AG08396 (cell line): ENCODE measurements around the gene EVC2.
"Not testable (repeated sequence)": the region's sequence is repeated elsewhere in the genome, so short reads cannot be mapped to it uniquely, and the experiment has no call there.

ENCODE experiments used
- DNase-seq: peaks from one replicate; pipeline ENCODE4 v3.0.0; 2012; ENCODE audit warnings: low spot score, mixed read lengths

The EVC2 gene

DNA sequence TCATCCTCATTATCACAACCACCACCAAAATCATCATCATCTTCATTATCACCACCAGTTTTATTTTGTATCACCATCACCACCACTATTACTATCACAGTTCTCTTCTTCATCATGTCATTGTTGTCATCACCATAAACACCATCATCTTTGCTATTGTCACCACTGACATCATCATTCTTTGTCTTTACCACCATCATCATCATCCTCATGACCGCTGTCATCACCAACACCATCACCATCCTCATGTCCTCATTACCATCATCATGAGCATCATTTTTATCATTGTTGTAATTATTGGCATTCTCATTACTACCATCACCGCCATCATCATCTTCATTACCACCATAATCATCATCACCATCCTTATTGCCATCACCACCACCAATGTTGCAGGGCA, 34.0 kb upstream of the EVC2 start:
- DNase-seq: no peak

DNA sequence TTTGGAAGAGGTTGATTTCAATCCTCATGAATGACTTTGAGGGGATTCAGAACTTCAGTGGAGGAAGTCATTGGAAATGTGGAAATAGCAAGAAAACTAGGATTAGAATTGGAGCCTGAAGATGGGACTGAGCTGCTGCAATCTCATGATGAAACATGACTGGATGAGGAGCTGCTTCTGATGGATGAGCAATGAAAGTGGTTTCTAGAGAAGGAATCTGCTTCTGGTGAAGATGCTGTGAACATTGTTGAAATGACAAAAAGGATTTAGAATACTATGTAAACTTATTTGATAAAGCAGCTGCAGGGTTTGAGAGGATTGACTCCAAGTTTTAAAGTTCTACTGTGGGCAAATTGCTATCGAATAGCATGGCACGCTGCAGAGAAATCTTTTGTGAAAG, 29.7 kb upstream of the EVC2 start:
- DNase-seq: no peak

- DNase-seq: no peak
Measured at GRCh38 chr4:5735463-5735862, 27.1 kb upstream of the EVC2 start.

DNA sequence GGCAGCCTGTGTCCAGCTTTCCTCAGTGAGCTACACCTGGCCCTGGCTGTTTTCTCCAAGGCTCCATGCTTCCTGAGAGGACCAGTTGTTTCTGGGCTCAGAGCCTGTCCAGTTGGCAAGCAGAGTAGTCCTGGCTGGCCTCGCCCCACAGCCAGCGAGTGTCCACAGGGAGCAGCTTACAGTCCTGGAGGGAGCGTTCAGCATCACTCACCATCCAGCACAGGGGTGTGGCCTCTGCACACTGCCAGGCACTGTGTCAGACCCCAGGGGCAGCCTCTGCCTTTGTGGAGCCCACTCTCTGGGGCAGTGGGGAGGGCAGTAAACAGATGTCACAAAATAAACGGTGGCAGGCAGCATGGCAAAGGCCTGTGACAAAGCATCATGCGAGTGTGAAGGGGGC, 26.5 kb upstream of the EVC2 start:
- DNase-seq: no peak

- no peak for DNase-seq
Measured at GRCh38 chr4:5732158-5732557, 23.8 kb upstream of the EVC2 start.

DNA sequence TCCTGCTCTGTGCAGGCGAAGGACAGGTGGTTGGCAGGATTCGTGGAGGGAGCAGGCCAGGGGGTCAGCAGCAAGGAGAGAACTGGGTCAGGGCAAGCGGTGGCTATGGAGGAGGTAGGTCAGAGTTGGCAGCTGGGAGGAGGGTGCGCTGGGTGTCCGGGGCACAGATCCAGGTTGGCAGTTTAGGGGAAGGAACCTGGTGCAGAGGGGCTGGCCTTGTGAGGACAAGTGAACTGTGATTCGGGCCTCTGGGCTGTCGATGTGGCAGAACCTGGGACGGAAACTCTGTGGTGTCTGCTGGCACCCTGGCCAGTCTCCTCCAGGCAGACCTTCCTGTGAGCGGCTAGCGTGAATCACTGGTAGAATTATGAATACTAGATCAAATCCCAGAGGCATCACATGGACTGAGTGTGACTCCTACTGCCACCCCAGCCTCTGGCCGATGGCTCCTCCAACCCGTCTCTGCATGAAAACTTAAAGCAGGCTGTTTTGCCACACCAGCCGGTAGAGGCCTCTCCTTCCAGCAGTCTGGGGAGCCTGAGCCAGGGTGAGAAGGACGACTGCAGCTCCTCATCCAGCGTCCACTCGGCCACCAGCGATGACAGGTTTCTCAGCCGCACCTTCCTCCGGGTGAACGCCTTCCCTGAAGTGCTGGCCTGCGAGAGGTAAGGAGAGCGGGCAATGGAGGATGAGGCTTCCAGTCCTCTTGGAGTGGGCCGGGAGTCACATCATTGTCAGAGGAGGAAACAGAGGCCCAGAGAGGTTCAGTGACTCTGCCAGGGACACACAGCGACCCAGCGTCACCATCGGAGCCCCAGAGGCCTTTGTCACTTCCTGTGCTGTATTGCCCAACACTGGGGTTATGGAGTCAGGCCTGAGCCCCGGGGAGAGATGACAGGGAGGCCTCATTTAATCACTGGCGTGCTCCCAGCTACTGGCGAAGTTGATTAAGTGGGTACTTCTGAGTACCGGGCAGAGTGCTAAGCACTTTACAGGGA, 22.9 kb upstream of the EVC2 start:
- no peak for DNase-seq

GRCh38 chr4:5730436-5730835, 22.1 kb upstream of the EVC2 start:
- DNase-seq: no peak

DNA sequence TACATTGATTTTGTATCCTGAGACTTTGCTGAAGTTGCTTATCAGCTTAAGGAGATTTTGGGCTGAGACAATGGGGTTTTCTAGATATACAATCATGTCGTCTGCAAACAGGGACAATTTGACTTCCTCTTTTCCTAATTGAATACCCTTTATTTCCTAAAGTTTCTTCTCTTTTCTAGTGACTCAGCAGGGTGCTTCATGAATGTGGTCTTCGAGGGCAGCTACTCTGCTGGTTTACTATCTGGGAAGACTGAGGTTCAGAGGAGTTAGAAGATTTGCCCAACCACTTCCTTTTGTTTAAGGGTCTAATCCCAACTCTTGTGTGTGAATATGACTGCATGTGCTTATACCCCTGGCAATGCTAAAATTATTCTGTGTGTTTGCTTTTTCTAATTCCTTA, 20.1 kb upstream of the EVC2 start:
- DNase-seq: not testable (repeated sequence)

DNA sequence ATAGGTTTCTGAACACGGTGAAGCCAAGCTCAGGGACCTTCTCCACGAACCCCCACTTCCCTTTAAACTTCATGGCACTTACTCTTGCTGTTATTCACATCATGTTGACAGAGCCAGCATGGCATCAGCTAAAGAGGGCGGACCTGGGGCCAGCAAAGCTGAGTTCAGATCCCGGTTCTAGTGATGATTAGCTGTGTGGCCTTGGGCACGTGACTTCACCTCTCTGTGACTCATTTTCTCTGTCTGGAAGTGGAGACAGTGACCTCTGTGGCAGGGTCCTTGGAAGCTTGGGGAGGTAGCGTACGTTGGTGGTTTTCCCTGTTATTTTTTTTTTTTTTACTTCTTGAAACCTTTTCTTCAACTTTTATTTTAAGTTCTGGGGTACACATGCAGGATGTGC, 16.0 kb upstream of the EVC2 start:
- DNase-seq: no peak

DNA sequence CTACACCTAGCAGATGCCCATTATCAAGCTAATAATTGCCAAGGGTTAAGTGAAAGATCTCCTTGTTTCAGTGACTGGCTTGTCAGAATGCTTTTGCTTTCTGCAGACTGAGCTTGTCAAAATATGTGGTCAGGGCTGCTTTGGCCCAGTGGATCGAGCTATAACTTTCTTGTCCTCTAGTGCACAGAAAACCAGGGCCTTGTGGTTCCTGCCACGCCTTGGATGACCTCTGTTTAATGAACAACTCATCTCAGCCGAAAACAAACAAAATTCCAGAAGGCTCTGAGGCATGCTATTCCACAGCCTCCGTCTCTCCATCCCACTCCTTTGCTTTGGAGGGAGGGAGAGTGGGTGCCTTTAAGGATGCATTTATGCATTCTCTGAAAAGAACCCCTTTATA, 14.0 kb upstream of the EVC2 start:
- DNase-seq: peak; percentile 67

DNA sequence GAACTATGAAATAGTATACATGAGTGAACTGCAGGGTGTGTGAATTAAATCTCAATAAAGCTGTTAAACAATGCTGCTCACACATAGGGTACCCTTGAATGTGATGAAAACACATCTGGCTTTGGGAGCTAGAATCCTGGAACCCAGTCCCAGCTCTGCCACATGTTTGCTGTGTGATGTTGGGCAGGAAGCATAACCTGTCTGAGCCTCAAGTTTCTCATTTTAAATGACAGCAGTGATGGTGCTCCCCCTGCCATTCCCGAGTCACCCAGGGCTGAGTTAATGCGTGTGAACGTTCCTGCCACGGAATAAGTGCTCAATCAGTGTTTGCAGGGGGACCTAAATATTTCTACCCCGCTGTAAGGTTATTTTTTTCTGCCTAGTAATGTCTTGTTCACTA, 13.6 kb upstream of the EVC2 start:
- DNase-seq: no peak

DNA sequence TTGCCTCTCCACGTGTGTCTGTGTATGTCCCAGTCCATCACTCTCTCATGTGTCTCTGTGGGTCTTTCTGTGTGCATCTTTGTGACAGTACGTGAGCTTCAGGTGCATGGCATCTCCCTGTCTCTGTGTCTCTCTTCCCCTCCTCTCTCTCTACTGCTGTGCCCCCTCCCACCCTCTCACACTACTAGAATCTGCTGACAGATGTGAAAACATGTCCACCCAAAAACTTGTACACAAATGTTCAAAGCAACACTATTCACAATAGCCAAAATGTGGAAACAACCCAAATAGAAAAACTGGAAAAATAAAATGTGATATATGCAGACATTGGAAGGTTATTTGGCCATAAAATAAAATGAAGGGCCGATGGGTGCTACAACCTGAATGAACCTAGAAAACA, 12.6 kb upstream of the EVC2 start:
- no peak for DNase-seq

- DNase-seq: no peak
Measured at GRCh38 chr4:5720157-5720850, 11.9 kb upstream of the EVC2 start.

DNA sequence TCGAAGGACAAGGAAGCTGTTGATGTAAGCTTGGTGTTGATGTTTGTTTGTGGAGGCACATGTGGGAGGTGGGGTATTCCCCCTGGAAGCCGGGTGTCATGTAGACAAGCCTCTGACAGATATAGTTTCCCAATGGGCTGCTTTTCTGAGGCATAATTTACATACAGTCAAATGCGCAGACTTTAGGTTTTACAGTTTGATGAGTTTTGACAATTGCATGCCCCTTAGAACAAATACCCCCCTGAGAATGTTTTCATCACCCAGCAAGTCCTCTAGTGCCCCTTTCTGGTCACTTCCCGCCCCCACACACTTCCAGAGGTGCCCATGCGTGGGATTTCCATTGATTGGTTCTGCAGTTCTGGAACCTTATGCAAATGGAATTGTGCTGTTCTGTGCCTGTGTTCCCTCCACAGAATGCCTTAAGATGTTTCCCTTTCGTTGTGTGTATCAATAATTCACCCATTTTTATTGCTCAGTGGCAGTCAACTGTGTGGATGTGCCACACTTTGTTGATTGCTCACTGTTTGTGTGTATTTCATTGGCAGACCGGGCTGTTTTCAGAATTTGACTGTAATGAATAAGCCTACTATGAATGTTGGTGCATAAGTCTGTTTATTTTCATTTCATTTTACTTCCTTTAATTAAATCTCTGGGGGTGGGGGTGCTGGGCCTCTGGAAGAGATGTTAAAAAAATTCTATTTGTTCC, 11.1 kb upstream of the EVC2 start:
- DNase-seq: no peak

GRCh38 chr4:5718411-5718810, 10.1 kb upstream of the EVC2 start:
- no peak for DNase-seq

DNA sequence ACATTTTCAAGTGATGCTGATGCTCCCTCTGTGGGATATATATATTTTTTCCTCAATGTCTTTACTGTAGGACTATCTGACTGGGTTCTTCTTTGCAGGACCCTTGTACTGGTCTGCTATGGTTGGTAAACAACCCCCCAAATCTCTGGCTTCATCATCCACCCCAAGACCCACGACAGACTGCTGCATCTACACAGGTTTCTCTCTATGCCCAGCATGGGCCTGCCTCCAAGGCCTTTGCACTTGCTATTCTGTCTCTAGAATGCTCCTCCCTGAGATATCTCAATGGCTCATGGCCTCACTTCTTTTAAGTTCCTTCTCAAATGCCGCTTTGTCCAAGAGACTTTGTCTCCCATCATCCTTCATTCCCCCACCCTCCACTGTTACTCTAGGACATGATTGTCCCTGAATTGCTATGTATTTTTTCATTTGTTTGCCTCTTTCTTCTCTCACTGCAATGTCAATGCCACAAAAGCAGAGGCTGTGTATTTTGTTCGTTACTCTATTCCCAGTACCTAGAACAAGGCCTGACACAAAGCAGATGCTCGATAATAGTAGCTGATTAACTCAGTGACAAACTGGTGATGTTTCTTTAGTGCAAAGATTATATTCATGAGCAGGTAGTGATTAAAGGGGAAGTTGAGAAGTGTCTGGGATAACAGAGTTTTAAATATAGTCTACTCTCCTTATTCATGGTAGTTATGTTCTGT, 9.2 kb upstream of the EVC2 start:
- no peak for DNase-seq

- DNase-seq: no peak
Measured at GRCh38 chr4:5716391-5716790, 8.0 kb upstream of the EVC2 start.

DNA sequence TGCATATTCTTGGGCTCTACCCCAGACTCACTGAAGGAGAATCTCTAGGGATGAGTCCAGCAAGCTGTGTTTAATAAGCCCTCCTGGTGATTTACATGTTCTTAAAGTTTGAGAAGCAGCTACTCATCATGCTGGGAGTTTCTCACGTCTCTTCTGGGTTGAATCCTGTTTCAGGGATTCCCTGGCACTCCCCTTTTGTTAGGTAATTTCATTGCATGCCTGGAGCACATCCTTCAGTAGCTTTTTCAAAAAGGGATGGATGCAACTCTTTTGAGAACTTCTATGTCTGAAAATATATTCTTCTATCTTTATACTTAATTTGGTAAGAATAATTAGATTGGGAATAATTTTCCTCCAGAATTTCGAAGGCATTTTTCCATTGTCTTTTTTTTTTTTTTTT, 7.0 kb upstream of the EVC2 start:
- no peak for DNase-seq

DNA sequence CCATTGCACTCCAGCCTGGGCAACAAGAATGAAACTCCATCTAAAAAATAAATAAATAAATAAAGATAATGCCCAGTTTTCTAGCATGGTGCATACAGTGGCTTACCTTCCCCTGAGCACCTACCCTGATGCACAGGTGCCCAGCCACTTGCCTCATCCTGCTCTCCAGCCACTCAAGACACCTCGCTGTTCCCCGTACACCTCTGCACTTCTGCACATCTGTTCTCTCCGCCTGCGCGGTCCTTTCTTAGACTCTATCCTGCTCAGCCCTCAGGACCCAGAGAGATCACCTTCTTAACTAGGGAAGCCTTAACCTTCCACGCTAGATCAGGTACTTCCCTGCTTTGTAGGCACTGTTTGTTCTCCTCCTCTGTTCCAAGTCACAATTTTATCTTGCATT, 5.5 kb upstream of the EVC2 start:
- no peak for DNase-seq

DNA sequence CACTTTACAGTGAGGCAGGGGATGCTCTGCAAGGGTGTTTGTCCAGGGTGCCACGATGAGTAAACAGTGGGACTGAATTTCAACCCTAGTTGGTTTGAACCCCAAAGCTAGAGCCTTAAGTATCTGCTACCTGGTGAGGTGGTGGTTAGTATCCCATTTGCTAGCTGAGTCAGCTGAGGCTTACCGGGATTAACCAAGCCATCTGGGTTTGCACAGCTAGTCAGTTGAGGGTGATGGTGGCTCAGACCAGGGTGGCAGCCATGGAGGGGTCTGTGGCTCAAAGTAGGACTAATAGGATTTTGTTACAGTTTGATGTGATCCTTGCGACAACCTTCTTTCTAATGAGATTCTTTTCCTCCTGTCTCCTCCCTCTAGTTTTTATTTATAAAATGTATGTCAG, 4.6 kb upstream of the EVC2 start:
- DNase-seq: no peak

- DNase-seq: no peak
Measured at GRCh38 chr4:5712517-5712916, 4.2 kb upstream of the EVC2 start.
